Neural cell (in vitro differentiated cells): ENCODE measurements around the gene NFX1. TPM values are rescaled to one million over a fixed set of nuclear protein-coding genes. Genes with fewer than 3 reads are reported as not detected.

Source experiments
- H2AFZ ChIP-seq: fragments of 200-600, 300-800 bp; sonication (generic), shearing (Covaris generic); 2 replicates; pipeline ENCODE4 v1.6.0; 2014; ENCODE audit warnings: low read depth, mild to moderate bottlenecking, antibody characterized with exemption, low read length, moderate library complexity
- H3F3A ChIP-seq: fragments of 200-600 bp; shearing (Covaris generic); 2 replicates; pipeline ENCODE4 v1.6.1; 2016; ENCODE audit warnings: mild to moderate bottlenecking, moderate library complexity, mixed read lengths, antibody characterized with exemption, low read length; ENCODE audit not compliant: insufficient read depth, poor library complexity, severe bottlenecking
- H3K27ac ChIP-seq: fragments of 200-600, 300-800 bp; sonication (generic), shearing (Covaris generic); 2 replicates; pipeline ENCODE4 v1.5.1; 2014; ENCODE audit warnings: mild to moderate bottlenecking, low read length, moderate library complexity
- H3K27me3 ChIP-seq: fragments of 300-800, 200-600 bp; sonication (generic), shearing (Covaris generic); 2 replicates; pipeline ENCODE4 v1.6.0; 2014; ENCODE audit warnings: mild to moderate bottlenecking, low read depth, low read length, moderate library complexity; ENCODE audit not compliant: insufficient read depth
- H3K36me3 ChIP-seq: fragments of 300-800, 200-600 bp; sonication (generic), shearing (Covaris generic); 2 replicates; pipeline ENCODE4 v1.5.1; 2014; ENCODE audit warnings: mild to moderate bottlenecking, antibody characterized with exemption, low read length, moderate library complexity; ENCODE audit not compliant: insufficient read depth
- H3K4me2 ChIP-seq: fragments of 300-800, 200-600 bp; sonication (generic), shearing (Covaris generic); 2 replicates; pipeline ENCODE4 v1.6.0; 2014; ENCODE audit warnings: mild to moderate bottlenecking, low read length
- H3K4me3 ChIP-seq: fragments of 300-800, 200-600 bp; sonication (generic), shearing (Covaris generic); 2 replicates; pipeline ENCODE4 v1.5.1; 2014; ENCODE audit warnings: mild to moderate bottlenecking, low read length, moderate library complexity
- H3K79me2 ChIP-seq: fragments of 200-600 bp; shearing (Covaris generic); replicated peaks from 2 replicates; pipeline ENCODE4 v1.6.0; 2014; ENCODE audit warnings: mild to moderate bottlenecking, low read length, moderate library complexity; ENCODE audit not compliant: insufficient read depth
- H3K9ac ChIP-seq: fragments of 300-800, 200-600 bp; sonication (generic), shearing (Covaris generic); 2 replicates; pipeline ENCODE4 v1.6.1; 2016; ENCODE audit warnings: mild to moderate bottlenecking, low read length, mixed read lengths
- H3K9me2 ChIP-seq: fragments of 200-600 bp; shearing (Covaris generic); 2 replicates; pipeline ENCODE4 v1.6.1; 2016; ENCODE audit warnings: mild to moderate bottlenecking, low read length, mixed read lengths; ENCODE audit not compliant: insufficient read depth
- H3K9me3 ChIP-seq: fragments of 200-600, 300-800 bp; sonication (generic), shearing (Covaris generic); 2 replicates; pipeline ENCODE4 v1.6.1; 2016; ENCODE audit warnings: mild to moderate bottlenecking, mixed run types, low read length, moderate library complexity, mixed read lengths
- H4K20me1 ChIP-seq: fragments of 200-600 bp; shearing (Covaris generic); 2 replicates; pipeline ENCODE4 v1.6.1; 2016; ENCODE audit warnings: mild to moderate bottlenecking, mixed run types; ENCODE audit not compliant: insufficient read depth
- EP300 ChIP-seq: fragments of 450-650 bp; conservative IDR thresholded peaks from 2 replicates; pipeline ENCODE4 v1.6.1; 2014; ENCODE audit warnings: antibody characterized with exemption, mild to moderate bottlenecking, moderate library complexity; ENCODE audit not compliant: poor library complexity, severe bottlenecking
- EZH2 ChIP-seq: fragments of 200-600, 300-800 bp; shearing (Covaris generic), sonication (generic); IDR thresholded peaks from 2 replicates; pipeline ENCODE4 v1.6.1; 2014; ENCODE audit warnings: antibody characterized with exemption, low read length, borderline replicate concordance, mild to moderate bottlenecking; ENCODE audit not compliant: insufficient read depth, poor library complexity, severe bottlenecking
- MXI1 ChIP-seq: fragments of 450-650 bp; conservative IDR thresholded peaks from 2 replicates; pipeline ENCODE4 v1.6.1; 2014; ENCODE audit warnings: antibody characterized with exemption, mild to moderate bottlenecking; ENCODE audit not compliant: poor library complexity, severe bottlenecking
- POLR2AphosphoS5 ChIP-seq: IDR thresholded peaks from 2 replicates; pipeline ENCODE4 v1.6.1; 2012
- RAD21 ChIP-seq: fragments of 450-650 bp; conservative IDR thresholded peaks from 2 replicates; pipeline ENCODE4 v1.6.1; 2014; ENCODE audit warnings: antibody characterized with exemption, mild to moderate bottlenecking, moderate library complexity
- SMC3 ChIP-seq: fragments of 450-650 bp; conservative IDR thresholded peaks from 2 replicates; pipeline ENCODE4 v1.6.1; 2014; ENCODE audit warnings: antibody characterized with exemption, mild to moderate bottlenecking, moderate library complexity; ENCODE audit not compliant: poor library complexity
- TAF1 ChIP-seq: IDR thresholded peaks from 2 replicates; pipeline ENCODE4 v1.6.1; 2012; ENCODE audit warnings: low read depth
- polyA plus RNA-seq: library from polyadenylated mRNA; depleted of rRNA; stranded (reverse); fragments of >200 nt; gene quantifications from 2 replicates; pipeline ENCODE4 v1.2.3, GENCODE V29; 2014
- TF ChIP-seq, protein P1 (sequence below): fragments of 450-650 bp; IDR thresholded peaks from 2 replicates; pipeline ENCODE4 v1.5.1; 2014; ENCODE audit warnings: antibody characterized with exemption, mild to moderate bottlenecking, moderate library complexity; ENCODE audit not compliant: poor library complexity, severe bottlenecking
- TF ChIP-seq, protein P2 (sequence below): IDR thresholded peaks from 2 replicates; pipeline ENCODE4 v1.6.1; 2012; ENCODE audit warnings: borderline replicate concordance

Gene NFX1
- polyA plus RNA-seq, 1 donor from 2014 or later = 14.7 TPM

GRCh38 chr9:33341182-33341581 is 50.9 kb downstream of the NFX1 start:
- Histone ChIP-seq H2AFZ (no peak overlapping the region), H3K79me2 (no peaks in the 10 kb centered on the region), H3K9me2 (no peaks in the 10 kb centered on the region), H4K20me1 (no peaks in the 10 kb centered on the region), H3K4me2 (no peak overlapping the region), H3K27ac (no peak overlapping the region), H3K9me3 (peaks cover 7% of the 10 kb centered on the region), H3K27me3 (no peaks in the 10 kb centered on the region), H3K36me3 (peaks cover 12% of the 10 kb centered on the region), H3K9ac (no peak overlapping the region), H3K4me3 (no peak overlapping the region), H3F3A (no peaks in the 10 kb centered on the region)
- TF ChIP-seq RAD21 = no peak
- no peak for TF ChIP-seq EZH2
- no peak for TF ChIP-seq SMC3
- TF ChIP-seq, protein P1, sequence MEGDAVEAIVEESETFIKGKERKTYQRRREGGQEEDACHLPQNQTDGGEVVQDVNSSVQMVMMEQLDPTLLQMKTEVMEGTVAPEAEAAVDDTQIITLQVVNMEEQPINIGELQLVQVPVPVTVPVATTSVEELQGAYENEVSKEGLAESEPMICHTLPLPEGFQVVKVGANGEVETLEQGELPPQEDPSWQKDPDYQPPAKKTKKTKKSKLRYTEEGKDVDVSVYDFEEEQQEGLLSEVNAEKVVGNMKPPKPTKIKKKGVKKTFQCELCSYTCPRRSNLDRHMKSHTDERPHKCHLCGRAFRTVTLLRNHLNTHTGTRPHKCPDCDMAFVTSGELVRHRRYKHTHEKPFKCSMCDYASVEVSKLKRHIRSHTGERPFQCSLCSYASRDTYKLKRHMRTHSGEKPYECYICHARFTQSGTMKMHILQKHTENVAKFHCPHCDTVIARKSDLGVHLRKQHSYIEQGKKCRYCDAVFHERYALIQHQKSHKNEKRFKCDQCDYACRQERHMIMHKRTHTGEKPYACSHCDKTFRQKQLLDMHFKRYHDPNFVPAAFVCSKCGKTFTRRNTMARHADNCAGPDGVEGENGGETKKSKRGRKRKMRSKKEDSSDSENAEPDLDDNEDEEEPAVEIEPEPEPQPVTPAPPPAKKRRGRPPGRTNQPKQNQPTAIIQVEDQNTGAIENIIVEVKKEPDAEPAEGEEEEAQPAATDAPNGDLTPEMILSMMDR = no peak
- TF ChIP-seq EP300 = no peak
- no peak for TF ChIP-seq TAF1
- TF ChIP-seq POLR2AphosphoS5 = no peak
- TF ChIP-seq, protein P2, sequence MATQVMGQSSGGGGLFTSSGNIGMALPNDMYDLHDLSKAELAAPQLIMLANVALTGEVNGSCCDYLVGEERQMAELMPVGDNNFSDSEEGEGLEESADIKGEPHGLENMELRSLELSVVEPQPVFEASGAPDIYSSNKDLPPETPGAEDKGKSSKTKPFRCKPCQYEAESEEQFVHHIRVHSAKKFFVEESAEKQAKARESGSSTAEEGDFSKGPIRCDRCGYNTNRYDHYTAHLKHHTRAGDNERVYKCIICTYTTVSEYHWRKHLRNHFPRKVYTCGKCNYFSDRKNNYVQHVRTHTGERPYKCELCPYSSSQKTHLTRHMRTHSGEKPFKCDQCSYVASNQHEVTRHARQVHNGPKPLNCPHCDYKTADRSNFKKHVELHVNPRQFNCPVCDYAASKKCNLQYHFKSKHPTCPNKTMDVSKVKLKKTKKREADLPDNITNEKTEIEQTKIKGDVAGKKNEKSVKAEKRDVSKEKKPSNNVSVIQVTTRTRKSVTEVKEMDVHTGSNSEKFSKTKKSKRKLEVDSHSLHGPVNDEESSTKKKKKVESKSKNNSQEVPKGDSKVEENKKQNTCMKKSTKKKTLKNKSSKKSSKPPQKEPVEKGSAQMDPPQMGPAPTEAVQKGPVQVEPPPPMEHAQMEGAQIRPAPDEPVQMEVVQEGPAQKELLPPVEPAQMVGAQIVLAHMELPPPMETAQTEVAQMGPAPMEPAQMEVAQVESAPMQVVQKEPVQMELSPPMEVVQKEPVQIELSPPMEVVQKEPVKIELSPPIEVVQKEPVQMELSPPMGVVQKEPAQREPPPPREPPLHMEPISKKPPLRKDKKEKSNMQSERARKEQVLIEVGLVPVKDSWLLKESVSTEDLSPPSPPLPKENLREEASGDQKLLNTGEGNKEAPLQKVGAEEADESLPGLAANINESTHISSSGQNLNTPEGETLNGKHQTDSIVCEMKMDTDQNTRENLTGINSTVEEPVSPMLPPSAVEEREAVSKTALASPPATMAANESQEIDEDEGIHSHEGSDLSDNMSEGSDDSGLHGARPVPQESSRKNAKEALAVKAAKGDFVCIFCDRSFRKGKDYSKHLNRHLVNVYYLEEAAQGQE = no peak
- no peak for TF ChIP-seq MXI1

DNA sequence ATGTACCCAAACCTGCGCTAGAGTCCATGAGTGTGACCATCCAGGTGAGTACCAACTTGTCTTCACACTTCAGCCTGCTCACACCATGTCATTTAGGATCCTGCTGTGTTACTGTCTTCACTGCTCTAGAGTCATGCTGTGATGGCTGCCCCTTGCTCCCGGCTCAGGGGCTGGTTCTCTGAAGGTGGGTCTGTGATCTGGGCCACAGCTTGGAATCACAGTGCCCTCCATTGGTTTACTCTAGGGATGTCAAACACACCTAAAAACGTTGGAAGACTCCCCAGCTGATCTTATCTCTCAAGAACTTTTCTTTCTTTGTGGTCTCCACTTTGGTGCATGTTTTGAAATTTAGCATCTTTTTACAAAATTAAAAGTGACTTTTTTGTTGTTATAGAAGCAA is 53.8 kb downstream of the NFX1 start:
- no peak overlapping the region for H3K4me2 ChIP-seq
- peaks cover 7% of the 10 kb centered on the region for H3K9me3 ChIP-seq
- H3K79me2 ChIP-seq = no peaks in the 10 kb centered on the region
- no peak overlapping the region for H3K27ac ChIP-seq
- H3K27me3 ChIP-seq = no peaks in the 10 kb centered on the region
- H4K20me1 ChIP-seq = no peaks in the 10 kb centered on the region
- H3K4me3 ChIP-seq = no peak overlapping the region
- peaks cover 9% of the 10 kb centered on the region for H3K36me3 ChIP-seq
- H3F3A ChIP-seq = no peaks in the 10 kb centered on the region
- TF ChIP-seq TAF1 (no peak), SMC3 (no peak), EP300 (no peak), POLR2AphosphoS5 (no peak), RAD21 (no peak), EZH2 (no peak), MXI1 (no peak)
- TF ChIP-seq, protein P2 = no peak
- TF ChIP-seq, protein P1 = no peak
- no peaks in the 10 kb centered on the region for H3K9me2 ChIP-seq
- no peak overlapping the region for H3K9ac ChIP-seq
- no peak overlapping the region for H2AFZ ChIP-seq
